ENCODE results near the gene CYP17A1.
"Not testable (repeated sequence)": the region's sequence is repeated elsewhere in the genome, so short reads cannot be mapped to it uniquely, and the experiment has no call there.

DNA sequence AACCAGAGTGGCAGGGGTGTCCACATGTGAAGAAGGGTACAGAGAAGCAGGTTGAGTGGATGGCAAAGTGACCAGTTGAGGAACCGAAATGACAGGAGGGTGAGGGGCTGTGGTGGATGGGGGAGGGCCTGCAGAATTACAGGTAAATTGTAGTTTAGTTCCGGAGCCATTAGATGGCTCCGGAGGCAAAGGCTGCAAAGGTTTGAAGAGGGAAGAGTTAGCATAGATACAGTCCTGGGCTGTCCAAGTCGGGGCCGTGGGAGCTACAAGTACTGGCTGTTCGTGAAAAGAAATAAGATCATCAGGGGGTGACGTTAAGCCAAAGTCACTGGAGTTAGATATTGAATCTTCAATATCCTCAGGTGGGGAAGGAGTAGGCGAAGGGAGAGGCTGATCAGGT, 5.9 kb upstream of the CYP17A1 start:
- TF ChIP-seq, protein P1, sequence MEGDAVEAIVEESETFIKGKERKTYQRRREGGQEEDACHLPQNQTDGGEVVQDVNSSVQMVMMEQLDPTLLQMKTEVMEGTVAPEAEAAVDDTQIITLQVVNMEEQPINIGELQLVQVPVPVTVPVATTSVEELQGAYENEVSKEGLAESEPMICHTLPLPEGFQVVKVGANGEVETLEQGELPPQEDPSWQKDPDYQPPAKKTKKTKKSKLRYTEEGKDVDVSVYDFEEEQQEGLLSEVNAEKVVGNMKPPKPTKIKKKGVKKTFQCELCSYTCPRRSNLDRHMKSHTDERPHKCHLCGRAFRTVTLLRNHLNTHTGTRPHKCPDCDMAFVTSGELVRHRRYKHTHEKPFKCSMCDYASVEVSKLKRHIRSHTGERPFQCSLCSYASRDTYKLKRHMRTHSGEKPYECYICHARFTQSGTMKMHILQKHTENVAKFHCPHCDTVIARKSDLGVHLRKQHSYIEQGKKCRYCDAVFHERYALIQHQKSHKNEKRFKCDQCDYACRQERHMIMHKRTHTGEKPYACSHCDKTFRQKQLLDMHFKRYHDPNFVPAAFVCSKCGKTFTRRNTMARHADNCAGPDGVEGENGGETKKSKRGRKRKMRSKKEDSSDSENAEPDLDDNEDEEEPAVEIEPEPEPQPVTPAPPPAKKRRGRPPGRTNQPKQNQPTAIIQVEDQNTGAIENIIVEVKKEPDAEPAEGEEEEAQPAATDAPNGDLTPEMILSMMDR (conservative IDR thresholded peaks at IDR 0.05 in 1 of 2, IDR thresholded peaks at IDR 0.05 in 1 of 2; ENCODE audit: low read depth in 1 of 2, low read length in 2 of 2): not testable (repeated sequence)
- TF ChIP-seq EZH2 (IDR thresholded peaks at IDR 0.05; ENCODE audit: low read length, missing control alignments): not testable (repeated sequence)

Measured in fibroblast of lung (primary cell).